DMS79 treated with DMSO at 0.1 percent for 48 hours (cell line): ENCODE data around the gene ATRNL1.
A peak's percentile ranks its signal among the peaks of the same experiment; 100 is the strongest.

ENCODE experiments used
- DNase-seq: peaks from one replicate; lab custom pipeline; 2025; lab: John Stamatoyannopoulos, UW

ATRNL1 gene

DNA sequence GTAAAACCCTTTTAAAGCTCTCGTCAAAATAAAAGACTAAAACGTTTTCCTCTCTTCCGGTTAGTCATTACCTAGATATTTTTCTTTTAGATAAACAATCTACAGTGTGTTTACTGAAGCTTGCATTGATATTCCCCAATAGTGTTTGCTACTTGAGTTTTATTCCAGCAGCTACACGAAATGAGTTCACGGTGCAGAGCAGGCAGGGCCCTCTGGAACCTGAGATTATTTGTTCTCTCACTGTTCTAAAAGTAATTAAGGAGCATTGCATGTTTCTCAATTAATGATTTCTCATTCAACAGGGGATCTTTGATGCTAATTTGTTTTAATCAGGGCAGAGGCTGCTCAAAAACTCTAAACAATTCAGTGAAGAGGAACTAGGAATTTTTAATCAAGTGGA, 860.1 kb downstream of the ATRNL1 start:
- DNase-seq = no peak

DNA sequence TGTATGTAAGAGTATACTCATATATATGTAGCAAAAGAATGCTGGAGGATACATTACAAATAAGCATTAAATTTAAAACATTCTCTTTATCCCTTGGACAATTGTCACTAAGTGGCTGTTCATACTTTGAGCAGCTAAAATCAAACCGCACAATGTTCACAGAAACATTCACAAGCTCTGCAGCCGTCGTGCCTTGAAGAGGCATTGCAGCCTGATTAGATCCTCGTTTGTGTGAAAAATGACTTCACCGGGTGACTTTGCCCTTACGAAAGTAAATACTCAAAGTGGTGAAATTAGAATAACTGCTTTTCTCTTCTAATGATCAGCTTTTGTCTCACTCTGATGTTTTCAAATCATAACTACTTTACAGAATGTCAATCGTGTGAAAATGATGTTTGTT, 860.8 kb downstream of the ATRNL1 start:
- no peak for DNase-seq

DNA sequence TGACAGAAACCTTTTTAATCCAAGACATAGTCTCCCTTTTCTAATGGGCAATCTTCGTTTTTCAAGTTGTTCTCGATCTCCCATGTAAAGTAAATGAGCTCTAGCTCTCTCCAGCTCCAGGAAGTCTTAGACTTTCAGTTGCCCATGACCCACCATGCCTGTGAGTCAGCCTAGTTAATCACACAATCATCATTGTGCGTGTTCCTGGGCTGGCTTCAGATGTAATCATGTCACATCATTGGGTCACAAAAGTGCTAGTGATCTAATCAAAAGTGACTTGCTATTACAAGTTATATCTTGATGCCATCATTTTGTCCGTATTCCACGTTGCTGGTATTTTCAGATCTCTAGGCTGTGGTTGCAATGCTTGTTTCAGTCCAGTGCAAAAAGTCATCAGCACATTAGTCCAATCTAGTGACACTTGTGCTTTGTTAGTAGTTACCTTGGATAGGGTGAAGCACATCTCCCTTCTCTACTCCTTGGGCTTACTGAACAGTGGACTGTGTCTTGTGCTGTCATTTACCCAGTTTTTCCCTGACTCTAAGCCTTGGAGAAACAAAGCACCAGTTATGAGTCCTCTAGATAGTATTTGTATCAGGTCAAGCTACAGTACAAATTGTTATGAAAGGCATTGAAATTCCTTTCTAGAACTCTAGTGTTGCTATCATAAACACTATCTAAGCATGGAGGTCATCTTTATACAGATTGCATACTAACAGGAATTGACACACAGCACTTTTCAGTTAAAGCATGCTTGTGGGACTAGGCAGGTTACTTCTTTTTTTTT, 863.3 kb downstream of the ATRNL1 start:
- no peak for DNase-seq

DNA sequence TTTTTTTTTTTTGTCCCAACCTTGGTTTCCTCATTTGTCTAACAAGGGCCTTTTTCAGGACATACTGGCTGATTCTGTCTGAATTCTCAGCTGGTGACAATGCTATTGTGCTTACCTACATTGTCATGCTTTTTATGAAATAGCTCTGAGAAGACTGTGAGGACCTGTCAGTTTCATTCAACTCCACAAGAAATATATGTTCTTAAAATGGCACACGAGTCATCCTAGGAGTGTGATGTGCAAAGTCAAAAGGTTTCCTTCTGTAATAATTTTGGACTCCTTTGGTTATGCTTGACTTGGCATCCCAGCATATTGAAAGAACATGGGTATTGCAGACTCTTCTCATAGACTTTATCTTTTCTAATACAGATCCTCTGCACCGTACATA, 863.8 kb downstream of the ATRNL1 start:
- DNase-seq = no peak

DNA sequence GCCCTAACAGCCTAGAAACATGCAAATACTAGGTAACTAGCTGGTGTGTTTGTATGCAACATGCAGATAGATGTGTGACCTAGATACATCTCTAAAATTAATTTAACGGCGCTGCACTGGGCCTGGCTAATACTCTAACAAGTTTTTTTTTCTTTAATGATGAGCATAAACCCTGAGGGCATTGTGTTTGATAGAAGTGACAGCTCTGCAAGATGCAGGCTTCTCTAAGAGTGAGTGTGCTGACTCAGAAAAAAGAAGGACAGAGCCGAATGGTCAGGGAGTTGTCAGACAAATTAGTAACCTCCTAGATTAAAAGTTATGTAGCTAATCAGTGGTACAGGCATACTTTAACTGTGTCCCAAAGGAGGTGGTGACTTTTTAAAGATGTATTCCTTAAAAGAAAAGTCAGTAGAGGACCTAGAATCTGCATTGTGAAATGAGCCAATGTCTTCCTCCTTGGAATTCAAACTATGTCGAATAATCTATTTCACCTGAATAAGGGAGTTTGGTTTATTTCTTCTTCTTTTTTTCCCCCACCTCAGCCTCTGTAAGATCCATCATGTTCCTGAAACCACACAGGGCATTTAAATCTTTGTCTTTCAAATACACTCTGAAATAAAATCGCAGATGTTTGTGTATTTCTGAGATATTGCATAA, 864.7 kb downstream of the ATRNL1 start:
- no peak for DNase-seq

DNA sequence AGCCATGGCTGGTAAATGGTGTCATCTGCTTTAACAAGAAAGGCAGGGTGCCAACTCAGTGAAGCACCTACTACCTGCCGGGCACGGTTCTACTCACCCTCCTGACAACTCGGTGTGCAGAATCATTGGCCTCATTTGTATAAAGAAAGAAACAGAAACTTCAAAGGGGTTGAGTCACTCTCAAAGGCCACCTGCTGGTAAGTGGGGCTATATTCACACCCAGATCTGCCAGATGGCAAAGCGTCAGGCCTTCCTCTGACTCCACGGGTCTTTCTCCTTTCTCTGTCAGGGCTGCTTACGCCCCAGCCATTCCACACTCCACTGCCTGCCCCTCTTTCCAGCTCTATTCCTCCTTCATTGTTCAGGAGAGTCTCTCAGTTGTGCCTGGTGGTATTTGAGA, 870.7 kb downstream of the ATRNL1 start:
- no peak for DNase-seq

DNA sequence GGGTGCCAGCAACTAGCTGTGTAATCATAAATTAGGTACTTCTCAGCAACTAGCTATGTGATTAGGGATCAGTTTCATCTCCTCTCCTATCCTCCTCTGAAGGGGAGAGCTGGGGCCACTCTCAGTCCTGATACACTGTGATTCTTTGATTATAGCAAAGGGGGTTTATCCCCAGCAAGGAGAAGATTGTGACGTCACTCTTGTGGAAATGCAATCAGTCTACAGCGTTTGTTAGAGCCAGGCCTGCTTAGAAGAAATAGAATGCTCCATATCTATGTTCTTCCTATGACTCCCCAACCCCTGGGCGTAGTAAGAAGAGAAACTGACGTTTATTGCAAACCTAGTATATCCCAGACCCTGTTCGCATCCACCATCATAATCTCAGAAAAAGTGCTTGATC, 871.7 kb downstream of the ATRNL1 start:
- no peak for DNase-seq

DNA sequence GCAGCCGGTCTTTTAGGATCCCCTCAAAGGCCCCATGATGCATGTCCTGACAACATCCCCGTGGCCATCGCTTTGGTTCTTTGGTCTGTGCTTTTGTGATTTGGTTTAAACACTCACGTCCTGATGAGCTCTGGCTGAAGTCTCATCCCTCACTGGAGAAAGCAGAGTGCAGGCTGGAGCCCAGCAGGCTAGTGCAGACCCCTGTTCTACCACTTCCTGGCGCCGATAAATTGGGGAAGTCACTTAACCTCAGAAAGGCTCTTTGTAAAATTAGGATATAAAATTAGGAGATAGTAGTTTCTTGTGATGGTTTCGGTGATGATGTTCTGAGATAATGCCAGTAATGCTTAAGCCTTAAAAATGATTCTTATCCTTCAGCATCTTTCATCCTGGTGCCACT, 872.2 kb downstream of the ATRNL1 start:
- no peak for DNase-seq

DNA sequence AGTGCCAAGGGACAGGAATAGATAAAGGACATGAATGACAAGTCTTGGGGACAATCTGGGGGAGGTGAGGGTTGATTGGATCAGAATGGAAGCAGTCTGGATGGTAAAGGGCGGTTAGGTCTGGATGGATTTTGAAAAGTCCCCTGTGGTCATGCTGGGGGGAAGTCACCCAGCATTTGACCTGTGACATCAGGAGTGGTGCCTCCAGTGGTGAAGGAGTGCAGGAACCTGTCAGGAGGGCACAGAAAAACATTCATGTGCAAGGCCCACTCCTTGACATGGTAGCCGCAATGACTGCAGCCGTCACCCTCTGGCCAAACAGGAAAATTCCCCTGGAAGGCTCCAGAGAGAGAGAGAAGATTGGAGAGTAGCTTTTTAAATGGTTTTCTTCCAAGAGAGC, 875.1 kb downstream of the ATRNL1 start:
- DNase-seq = no peak

DNA sequence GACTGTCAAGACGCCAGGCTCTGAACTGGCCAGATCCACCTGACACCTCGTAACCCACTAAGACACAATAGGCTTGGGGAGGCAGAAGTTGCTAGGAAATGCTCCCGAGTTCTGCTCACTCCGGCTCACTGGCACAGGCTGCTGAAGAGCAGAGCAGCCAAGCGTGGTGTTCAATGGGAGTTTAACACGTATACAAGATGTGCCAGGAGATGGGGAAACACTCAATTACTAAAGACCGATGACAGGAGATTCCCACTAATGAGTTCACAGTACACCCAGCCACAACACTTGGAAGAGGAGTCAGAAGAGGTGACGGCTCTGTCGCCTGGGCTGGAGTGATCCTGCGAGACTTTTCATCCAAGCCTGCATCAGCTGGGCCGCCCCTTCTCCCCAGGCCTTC, 876.4 kb downstream of the ATRNL1 start:
- DNase-seq = peak; percentile 0

DNA sequence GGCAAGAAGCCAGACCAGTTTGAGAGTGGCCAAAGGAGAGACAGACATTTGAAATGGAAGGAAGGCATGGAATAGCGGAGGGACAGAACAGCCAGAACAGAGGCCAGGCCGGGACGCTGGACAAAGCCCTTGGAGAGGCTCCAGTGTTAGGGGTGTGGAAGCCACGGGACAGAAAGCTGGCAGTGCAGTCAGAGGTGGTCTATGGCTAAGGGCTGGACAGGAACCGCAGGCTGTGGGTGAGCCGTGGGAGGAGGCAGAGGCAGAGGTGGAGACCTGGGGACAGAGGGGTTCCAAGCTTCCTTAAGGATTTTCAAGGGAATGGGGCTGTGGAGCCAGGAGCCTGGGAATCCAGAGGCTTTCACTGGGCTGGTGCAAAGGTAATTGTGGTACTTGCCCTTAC, 878.8 kb downstream of the ATRNL1 start:
- DNase-seq = no peak

DNA sequence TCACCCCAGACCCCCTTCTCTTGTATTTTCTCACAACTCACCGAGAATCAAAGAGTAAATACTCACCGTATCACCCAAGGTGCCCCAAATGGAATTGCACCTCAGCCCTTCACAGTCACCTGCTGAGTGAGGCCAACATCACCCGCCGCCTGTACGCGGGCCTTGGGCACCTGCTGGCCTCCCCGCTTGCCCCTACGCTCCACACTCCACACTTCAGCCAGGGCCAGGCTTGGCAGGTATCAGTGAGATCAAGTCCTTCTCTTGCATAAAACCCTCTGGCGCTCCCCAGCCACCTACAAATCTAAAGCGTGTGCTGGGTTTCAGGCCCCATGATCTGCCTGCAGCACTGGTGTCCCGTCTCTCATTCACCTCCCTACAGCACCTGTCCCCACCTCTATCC, 879.3 kb downstream of the ATRNL1 start:
- DNase-seq = no peak

DNA sequence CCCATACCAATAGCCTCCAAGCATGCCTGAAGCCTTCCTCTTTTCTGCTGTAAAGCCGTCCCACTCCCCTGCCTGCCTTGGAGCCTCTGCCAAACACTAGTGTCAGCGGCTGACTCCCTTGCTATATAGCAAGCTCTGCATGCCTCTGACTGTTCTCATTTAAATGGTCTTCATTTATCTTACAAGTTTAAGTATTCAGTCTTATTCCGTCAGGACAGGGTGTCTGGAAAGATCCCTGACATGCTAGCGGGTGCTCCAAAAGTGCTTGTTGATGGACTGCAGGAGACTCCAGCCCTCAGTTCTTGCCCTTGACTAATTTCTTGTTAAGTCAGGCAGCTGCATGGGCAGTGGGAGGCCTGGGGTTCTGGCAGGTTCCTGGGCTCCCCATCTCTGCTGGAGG, 881.2 kb downstream of the ATRNL1 start:
- DNase-seq = no peak

DNA sequence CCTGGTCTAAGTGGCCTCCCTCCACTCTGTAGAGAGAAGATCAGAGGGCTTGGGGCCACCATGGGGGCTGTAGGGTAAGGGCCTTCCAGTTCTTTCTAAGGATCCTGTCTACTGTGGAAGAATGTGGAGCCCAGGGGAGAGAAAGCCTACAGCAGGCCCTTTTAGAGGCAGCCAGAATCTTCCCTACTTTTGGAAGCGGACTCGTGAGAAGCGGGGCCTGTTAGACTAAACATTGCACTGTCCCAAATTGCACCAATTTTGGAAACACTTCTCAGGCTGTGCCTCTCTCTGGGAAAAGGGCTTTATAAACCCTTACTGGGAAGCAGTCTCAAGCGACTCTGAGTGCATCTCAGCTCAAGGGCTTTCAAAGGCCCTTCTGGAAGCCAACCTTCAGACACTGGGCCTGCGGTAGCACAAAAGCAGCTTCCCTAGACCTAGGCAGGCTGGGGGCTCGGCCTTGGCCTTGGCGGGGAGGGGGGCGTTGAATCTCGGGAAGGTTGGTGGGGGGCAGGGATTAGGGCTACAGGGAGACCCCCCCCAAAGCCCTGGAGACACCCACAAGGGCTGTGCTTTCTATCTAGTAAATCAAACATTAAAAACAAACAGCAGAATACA, 881.8 kb downstream of the ATRNL1 start:
- DNase-seq = no peak

DNA sequence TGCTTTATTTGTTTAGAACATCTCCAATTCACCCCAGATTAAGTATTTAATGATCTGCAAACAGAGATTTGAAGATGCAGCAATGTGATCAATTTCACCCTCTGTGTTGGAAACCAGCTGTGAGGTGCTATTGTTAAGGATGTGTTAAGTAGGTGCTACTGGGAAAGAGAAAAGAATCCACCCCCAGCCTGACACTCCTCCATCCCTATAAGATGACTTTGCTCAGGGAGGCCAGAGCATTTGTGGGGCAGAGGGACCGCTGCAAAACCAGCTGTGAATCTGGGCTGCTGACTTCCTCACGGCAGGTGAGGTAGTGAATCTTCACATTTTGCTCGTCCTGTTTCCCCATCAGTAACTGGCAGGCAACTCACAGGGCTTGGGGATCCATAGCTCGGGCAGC, 882.3 kb downstream of the ATRNL1 start:
- DNase-seq = no peak

DNA sequence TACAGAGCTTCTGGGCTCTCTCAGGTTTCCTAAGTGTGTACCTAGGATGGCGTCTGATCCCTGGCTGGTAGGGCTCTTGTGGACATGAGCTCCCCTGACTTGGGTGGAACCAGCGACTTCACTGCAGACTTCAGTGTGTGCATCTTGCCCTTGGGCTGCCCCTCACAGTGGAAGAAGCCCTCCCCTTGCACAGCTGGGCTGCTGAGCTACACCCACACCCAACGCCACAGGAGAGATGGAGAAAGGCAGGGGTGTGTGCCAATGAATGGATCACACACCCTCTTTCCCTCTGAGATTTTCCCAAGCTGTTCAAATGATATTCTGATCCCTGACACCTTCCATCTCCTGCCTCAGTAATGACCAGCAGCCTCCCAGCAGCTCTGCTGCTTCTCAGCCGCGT, 883.2 kb downstream of the ATRNL1 start:
- DNase-seq = no peak

DNA sequence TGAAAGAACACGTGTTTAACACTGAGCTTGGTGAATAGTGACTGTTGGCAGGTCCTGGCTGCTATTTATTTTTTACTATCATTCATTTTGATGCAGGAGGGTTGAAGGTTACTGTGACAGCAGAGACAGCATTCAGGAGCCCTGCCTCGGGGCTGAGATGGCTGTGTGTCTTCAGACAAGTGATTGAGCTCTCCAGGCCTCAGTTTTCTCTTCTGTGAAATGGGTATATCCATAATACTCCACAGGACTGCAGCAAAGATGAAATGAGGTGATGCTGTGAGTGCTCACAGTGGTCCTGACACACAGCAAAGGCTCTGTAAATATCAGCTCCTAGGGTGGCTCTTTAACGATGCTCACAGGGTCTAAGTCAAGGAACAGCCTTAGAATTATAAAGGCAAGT, 884.7 kb downstream of the ATRNL1 start:
- no peak for DNase-seq

DNA sequence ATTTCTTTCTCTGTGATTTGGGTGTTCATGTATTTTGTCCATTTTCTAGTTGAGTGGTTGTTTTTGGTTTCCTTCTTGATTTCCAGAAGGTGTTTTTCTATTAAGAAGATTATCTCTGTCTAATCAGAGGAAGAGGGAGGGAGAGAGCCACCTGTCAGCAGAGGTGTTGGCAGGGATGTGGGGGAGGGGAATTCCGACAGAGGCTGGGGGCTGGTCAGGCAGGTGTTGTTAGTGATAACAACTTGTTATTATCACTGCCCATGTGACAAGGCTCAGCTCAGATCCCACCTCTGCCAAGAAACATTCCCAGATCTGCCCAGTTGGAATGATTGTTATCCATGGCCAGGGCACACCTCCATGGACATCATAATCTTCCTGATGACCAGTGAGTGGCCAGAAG, 886.4 kb downstream of the ATRNL1 start:
- no peak for DNase-seq

DNA sequence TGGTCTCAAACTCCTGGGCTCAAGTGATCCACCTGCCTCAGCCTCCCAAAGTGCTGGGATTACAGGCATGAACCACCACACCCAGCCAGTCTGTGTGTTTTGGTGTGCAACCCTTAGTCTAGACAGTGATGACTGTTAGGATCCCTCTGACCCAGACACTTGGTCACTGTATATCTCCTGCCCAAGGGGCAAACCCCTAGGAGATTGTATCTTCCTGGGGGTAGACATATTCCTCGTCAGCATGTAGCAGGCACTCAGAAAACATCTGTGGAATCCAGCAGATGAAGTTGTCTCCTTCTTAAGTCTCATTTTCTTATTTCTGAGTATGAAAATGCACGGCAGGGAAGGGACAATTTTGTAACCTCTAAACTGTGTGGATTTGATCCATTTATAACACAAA, 887.3 kb downstream of the ATRNL1 start:
- DNase-seq = no peak

DNA sequence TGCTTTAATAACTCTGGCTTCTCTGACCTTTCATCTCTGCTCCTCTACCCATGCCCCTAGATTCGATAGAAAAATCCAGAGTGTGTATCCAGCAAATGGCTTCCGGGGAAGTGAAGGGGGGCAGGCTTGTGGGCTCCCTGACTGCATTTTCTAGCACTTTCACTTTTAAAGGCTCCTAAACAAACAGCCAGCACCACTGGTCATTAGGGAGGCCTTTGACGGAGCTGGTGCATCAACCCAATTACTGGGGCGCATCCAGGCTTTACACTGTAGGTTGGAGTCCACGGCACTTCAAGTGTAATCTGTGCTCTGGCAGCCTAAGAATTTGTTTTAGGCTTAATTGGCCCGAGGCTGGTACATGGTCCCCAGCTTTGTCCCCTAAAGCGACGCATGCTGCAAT, 887.9 kb downstream of the ATRNL1 start:
- DNase-seq = no peak

DNA sequence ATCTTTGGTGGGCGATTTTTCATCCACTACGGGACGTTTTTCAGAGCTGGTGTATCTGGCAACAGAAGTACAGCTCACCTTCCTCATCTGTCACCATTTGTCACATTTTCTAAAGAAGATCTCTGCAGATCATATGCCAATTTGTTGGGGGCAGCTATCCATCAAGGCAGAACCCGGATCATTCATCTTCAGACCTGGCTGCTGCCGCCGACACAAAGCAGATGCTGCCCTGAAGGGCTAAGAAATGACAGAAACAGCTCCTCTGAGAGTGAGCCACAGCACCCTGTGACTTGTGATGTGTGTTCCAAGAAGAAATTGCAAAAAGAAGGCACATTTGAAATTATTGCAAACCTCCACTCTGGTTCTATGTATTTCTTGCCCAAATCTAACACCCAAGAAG, 888.9 kb downstream of the ATRNL1 start:
- DNase-seq = no peak

DNA sequence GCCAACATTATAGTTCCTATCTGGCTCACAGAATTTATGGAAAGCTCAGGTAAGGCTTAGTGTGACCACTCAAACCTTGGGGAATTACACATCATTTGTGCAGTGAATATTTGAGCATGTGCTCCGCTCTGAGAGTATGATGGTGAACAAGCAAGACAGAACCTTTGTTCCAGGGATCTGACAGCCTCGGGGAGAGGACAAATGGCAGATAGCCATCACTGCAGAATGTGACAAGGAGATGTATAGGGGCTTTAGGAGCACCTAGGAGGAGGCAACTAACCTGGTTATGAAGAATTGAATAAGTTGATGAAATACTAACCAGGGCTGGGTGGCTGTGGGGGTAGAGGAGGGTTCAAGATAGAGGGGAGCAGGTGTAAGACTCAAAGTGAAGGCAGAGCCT, 889.4 kb downstream of the ATRNL1 start:
- no peak for DNase-seq

DNA sequence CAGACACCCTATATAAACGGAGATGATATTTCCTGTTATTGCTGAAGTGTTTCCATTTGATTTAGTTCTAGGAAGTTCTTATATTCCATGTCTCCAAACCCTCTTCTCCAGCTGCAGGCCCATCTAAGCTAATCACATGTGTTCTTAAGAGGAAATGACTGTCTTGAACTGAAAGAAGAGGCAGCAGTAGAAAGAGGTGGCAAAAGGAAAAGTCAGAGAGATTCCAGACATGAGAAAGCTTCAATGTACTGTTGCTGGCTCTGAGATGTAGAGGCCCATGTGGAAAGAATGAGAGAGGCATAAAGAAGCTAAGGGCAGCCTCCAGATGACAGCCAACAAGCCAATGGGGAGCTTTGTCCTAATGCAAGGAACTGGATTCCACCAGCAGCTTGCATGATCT, 892.6 kb downstream of the ATRNL1 start:
- no peak for DNase-seq

DNA sequence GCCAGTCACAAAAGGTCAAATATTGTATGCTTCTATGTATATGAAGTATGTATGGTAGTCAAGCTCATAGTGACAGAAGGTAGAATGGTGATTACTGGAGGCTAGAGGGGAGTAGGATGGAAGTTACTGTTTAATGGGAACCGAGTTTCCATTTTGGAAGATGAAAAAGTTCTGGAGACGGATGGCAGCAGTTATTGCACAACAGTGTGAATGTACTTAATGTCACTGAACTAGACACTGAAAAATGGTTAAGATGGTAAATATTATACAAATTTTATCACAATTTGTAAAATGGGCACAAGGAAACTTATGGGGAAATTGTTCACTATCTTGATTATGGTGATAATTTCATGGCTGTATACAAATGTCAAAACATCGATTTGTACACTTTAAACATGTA, 895.2 kb downstream of the ATRNL1 start:
- DNase-seq = no peak
